Prostate gland (tissue), 2 donors: ENCODE data around the gene IL11RA. TPM values are rescaled to one million over a fixed set of nuclear protein-coding genes. Genes with fewer than 3 reads are reported as not detected.

Source experiments
- DNase-seq: peaks from one replicate; pipeline ENCODE4 v3.0.0-alpha.2; 2019; ENCODE audit warnings: low spot score
- H3K27ac ChIP-seq, 2 donors: fragments of 200-600 bp; sonication (generic); 2 replicates each; pipeline ENCODE4 v1.5.1; 2017 to 2019
- H3K27me3 ChIP-seq: fragments of 200-600 bp; sonication (generic); replicated peaks from 2 replicates; pipeline ENCODE4 v1.5.1; 2019; ENCODE audit not compliant: insufficient read depth
- H3K36me3 ChIP-seq, 2 donors: fragments of 200-600 bp; sonication (generic); 1 replicate in 1 of 2; 2 replicates in 1 of 2; pipeline versions ENCODE4 v1.5.1 to v1.8.1; 2017 to 2019
- H3K4me1 ChIP-seq: fragments of 200-600 bp; sonication (generic); replicated peaks from 2 replicates; pipeline ENCODE4 v1.5.1; 2019
- H3K4me3 ChIP-seq, 2 donors: fragments of 200-600 bp; sonication (generic); 2 replicates each; pipeline ENCODE4 v1.5.1; 2017 to 2019
- H3K9me3 ChIP-seq: fragments of 200-600 bp; sonication (generic); 2 replicates; pipeline ENCODE4 v1.5.1; 2017
- POLR2A ChIP-seq: fragments of 450-650 bp; IDR thresholded peaks from one replicate; pipeline ENCODE4 v1.6.1; 2016; ENCODE audit warnings: antibody characterized with exemption, mild to moderate bottlenecking
- POLR2AphosphoS5 ChIP-seq: sonication (generic); formaldehyde crosslinking; IDR thresholded peaks from one replicate; pipeline ENCODE4 v1.6.1; 2017; ENCODE audit warnings: antibody characterized with exemption
- WGBS: methylation state at CpG from one replicate; pipeline ENCODE4 v1.1.5; 2018; 5-methylcytosine and 5-hydroxymethylcytosine counted together
- intact Hi-C: fragments of 100-400 bp; cut with DNase I; formaldehyde crosslinking; loops from one replicate; pipeline ENCODE4 v1.14.2; 2022
- total RNA-seq, 2 donors: library from RNA; depleted of rRNA; stranded (reverse); fragments of >200 nt; gene quantifications; one replicate each; pipeline ENCODE4 v1.1.0, GENCODE V29; 2016
- TF ChIP-seq, protein P1 (sequence below), 4 experiments: fragments of 200-600 bp in 2 of 4; fragments of 450-650 bp in 2 of 4; sonication (generic) in 2 of 4; IDR thresholded peaks; 1 replicate in 3 of 4; 2 replicates in 1 of 4; pipeline ENCODE4 v1.5.1; 2016 to 2019; ENCODE audit warnings: antibody characterized with exemption in 4 of 4, mild to moderate bottlenecking in 2 of 4, moderate library complexity in 2 of 4

Gene IL11RA
- total RNA-seq, 2 donors from 2014 or later, result 25.8 to 73.5 TPM

DNA sequence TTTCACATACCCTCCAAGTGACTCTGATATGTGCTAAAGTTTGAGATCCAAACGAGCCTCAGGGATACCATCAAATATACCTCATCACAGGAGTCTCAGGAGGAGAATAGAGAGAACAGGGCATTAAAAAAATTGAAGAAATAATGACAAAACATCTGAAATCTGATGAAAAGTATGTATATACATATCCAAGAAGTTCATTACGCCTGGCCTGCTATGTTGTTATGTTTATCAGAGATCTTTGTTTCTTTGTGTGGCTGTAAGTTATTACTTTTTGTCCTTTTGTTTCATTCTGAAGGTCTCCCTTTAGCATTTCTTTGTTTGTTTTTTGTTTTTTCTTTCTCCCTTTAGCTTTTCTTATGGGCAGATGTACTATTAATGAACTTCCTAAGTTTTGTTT lies 41.6 kb downstream of the IL11RA start:
- 80% methylated on average over 2 of the region's 2 CpGs for WGBS
- Histone ChIP-seq H3K27me3 (no peaks in the 10 kb centered on the region), H3K4me3 (no peak overlapping the region), H3K4me1 (peaks cover 7% of the 10 kb centered on the region), H3K27ac (no peak overlapping the region), H3K9me3 (no peaks in the 10 kb centered on the region), H3K36me3 (no peaks in the 10 kb centered on the region)
- no peak for DNase-seq
- intact Hi-C loops, result no loop called here
- no peak for TF ChIP-seq POLR2AphosphoS5
- TF ChIP-seq POLR2A, result no peak
- TF ChIP-seq, protein P1, sequence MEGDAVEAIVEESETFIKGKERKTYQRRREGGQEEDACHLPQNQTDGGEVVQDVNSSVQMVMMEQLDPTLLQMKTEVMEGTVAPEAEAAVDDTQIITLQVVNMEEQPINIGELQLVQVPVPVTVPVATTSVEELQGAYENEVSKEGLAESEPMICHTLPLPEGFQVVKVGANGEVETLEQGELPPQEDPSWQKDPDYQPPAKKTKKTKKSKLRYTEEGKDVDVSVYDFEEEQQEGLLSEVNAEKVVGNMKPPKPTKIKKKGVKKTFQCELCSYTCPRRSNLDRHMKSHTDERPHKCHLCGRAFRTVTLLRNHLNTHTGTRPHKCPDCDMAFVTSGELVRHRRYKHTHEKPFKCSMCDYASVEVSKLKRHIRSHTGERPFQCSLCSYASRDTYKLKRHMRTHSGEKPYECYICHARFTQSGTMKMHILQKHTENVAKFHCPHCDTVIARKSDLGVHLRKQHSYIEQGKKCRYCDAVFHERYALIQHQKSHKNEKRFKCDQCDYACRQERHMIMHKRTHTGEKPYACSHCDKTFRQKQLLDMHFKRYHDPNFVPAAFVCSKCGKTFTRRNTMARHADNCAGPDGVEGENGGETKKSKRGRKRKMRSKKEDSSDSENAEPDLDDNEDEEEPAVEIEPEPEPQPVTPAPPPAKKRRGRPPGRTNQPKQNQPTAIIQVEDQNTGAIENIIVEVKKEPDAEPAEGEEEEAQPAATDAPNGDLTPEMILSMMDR (IDR thresholded peaks at IDR 0.05), result no peak

DNA sequence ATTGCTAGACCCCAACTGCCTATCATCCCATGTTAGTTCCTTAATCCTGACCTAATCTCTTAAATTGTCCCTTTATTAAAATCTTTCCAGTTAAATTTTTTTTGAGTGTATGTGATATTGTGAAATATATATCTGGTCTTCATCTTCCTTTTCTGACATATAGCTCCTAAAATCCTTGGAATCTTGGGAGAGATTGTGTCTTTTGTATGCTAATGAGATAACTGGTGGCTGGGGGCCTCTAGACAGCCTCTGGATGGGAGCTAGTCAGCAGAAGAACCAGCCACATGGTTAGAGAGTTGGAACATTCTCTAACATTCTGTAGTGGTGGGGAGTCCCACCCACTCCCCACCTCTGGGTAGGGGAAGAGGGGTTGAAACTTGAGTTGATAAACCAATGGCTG lies 42.8 kb downstream of the IL11RA start:
- H3K36me3 ChIP-seq, result no peaks in the 10 kb centered on the region
- intact Hi-C loops, result no loop called here

DNA sequence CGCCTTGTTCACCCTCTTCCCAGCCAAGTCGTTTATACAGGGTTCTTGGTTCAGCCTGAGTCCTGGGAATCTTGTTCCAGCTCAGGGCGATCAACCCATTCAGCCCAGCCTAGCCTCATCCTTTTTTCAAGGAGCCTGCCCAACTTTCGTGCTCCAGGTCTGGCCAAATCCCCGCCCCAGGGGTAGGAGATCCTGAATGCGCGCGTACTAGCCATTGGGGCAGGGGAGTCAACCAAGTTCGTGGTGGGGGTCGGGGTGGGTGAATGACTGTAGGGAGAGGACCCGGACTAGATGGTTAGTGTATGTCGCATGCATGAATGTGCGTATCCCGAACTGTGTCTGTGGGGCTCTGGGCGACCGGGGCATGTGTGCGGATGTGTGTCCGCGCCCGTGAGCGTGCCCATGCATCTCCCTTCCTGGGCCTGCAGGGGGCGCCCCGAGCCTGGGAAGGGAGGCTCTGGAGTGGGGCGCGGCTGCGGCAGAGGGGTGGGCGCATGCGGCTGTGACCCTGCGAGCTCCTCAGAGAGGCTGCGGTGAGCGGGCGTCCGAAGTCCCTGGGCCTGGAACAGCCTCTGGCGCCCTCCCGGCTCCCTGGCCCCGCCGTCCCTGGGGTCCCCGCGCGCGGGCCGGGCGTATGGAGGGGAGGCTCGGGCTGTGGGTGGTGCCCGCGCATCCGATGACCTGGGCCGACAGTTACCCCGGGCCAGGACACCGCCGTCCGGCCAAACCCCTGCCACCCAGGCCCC lies 49.2 kb downstream of the IL11RA start:
- Histone ChIP-seq H3K27ac (peak overlapping the region; percentile 70 to 80), H3K9me3 (no peaks in the 10 kb centered on the region), H3K4me1 (no peaks in the 10 kb centered on the region), H3K4me3 (peak overlapping the region; percentile 50 to 55), H3K27me3 (no peaks in the 10 kb centered on the region), H3K36me3 (no peaks in the 10 kb centered on the region)
- WGBS, result 18% methylated on average over 19 of the region's 52 CpGs
- peak; percentile 46 for DNase-seq
- intact Hi-C loops, result loop anchor here (5.0 to 10.0 kb wide), 3 partner anchors 34 to 284 kb away; partner anchors contain the start of genes DCTN3 and DNAJB5
- TF ChIP-seq, protein P1 (IDR thresholded peaks at IDR 0.05), result peak; percentile 83 to 92 (median 90)
- TF ChIP-seq POLR2A (no peak), POLR2AphosphoS5 (no peak)

More for the DNA sequence above, 42.8 kb downstream of the IL11RA start:
- no peak overlapping the region for H3K27ac ChIP-seq
- no peak for DNase-seq
- H3K4me1 ChIP-seq, result no peaks in the 10 kb centered on the region
- TF ChIP-seq POLR2AphosphoS5, result no peak
- TF ChIP-seq POLR2A, result no peak
- TF ChIP-seq, protein P1 (IDR thresholded peaks at IDR 0.05), result no peak
- no peaks in the 10 kb centered on the region for H3K27me3 ChIP-seq
- H3K9me3 ChIP-seq, result no peaks in the 10 kb centered on the region
- H3K4me3 ChIP-seq, result no peak overlapping the region

DNA sequence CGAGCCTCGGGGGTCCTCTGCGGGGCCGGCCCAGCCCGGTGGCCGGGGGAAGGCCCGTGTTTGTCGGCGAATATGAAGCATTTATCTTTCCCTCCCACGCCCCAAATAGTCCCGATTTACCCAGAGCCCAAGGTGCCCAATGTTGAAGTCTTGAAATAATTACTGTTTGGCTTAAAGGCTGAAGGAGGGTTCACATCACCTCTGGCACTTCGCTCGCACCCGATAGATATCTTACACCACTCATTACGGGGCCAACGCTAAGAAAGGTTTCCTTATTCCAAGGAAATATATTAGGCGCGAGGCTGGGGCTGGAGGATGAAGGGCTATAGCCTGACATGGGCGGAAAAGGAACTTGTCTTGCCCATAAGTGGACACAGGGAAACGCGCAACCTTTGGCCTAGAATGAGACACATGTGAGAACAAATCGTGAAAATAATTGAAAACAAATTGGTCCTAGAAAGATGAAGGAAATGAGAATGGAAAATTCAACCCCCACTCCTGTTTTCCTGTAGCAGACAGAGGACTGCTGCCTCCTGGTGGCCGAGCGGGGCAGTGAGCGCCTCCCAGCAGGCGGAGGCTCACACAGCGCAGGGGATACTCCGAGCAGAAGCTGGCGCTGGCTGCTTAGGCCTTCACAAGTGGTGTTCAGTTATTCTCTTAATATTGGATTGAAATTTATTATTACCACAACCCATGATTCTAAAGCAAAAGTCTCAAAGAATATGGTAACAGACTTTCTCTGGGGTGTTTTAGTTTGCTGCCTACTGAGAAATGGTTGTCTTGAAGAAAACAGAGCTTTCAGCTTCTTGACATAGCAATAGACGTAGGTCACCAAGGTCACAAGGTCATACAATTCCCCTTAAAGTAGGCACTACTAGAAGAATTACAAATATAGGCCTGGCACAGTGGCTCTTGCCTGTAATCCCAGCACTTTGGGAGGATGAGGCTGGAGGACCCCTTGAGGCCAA lies 50.1 kb downstream of the IL11RA start:
- TF ChIP-seq, protein P1 (IDR thresholded peaks at IDR 0.05), result peak; percentile 90 to 95 (median 94)
- no peak for TF ChIP-seq POLR2A
- peak; percentile 78 for TF ChIP-seq POLR2AphosphoS5

More for the DNA sequence above, 50.1 kb downstream of the IL11RA start:
- Histone ChIP-seq H3K36me3 (no peaks in the 10 kb centered on the region), H3K4me3 (peak overlapping the region; percentile 50 to 55), H3K4me1 (no peaks in the 10 kb centered on the region), H3K9me3 (no peaks in the 10 kb centered on the region), H3K27ac (peak overlapping the region; percentile 70 to 80), H3K27me3 (no peaks in the 10 kb centered on the region)
- 4% methylated on average over 30 of the region's 30 CpGs for WGBS
- peak; percentile 83 for DNase-seq
- intact Hi-C loops, result loop anchor here (5.0 to 10.0 kb wide), 3 partner anchors 35 to 283 kb away; partner anchors contain the start of genes DCTN3 and DNAJB5
